ENCODE measurements around the gene ARSG.

GRCh38 chr17:68462381-68463210, 171.3 kb downstream of the ARSG start:
- TF ChIP-seq POLR2A (IDR thresholded peaks at IDR 0.05; ENCODE audit: extremely low read depth, insufficient read length) (no peak), MAX (IDR thresholded peaks at IDR 0.05; ENCODE audit: low read depth, low read length) (no peak), CTCF (IDR thresholded peaks at IDR 0.05; ENCODE audit: low read depth, low read length) (peak; percentile 23), MYC (IDR thresholded peaks at IDR 0.05; ENCODE audit: low read depth, low read length) (no peak)
